Rectal smooth muscle tissue (tissue), 1 donor: ENCODE results near the gene EFCAB6.

ENCODE experiments used
- H3K27ac ChIP-seq: one replicate; pipeline ENCODE4 v1.7.0; 2013; ENCODE audit warnings: low read depth, low read length, inconsistent platforms
- H3K27me3 ChIP-seq: one replicate; pipeline ENCODE4 v1.7.0; 2013; ENCODE audit warnings: low read length; ENCODE audit not compliant: control insufficient read depth, insufficient read depth
- H3K36me3 ChIP-seq: one replicate; pipeline ENCODE4 v1.7.0; 2013; ENCODE audit warnings: low read length; ENCODE audit not compliant: control insufficient read depth, insufficient read depth
- H3K4me1 ChIP-seq: one replicate; pipeline ENCODE4 v1.7.0; 2013; ENCODE audit warnings: low read length; ENCODE audit not compliant: control insufficient read depth, insufficient read depth
- H3K4me3 ChIP-seq: one replicate; pipeline ENCODE4 v1.7.0; 2013; ENCODE audit warnings: low read length
- H3K9ac ChIP-seq: one replicate; pipeline ENCODE4 v1.7.0; 2013; ENCODE audit warnings: low read length

The EFCAB6 gene, protein sequence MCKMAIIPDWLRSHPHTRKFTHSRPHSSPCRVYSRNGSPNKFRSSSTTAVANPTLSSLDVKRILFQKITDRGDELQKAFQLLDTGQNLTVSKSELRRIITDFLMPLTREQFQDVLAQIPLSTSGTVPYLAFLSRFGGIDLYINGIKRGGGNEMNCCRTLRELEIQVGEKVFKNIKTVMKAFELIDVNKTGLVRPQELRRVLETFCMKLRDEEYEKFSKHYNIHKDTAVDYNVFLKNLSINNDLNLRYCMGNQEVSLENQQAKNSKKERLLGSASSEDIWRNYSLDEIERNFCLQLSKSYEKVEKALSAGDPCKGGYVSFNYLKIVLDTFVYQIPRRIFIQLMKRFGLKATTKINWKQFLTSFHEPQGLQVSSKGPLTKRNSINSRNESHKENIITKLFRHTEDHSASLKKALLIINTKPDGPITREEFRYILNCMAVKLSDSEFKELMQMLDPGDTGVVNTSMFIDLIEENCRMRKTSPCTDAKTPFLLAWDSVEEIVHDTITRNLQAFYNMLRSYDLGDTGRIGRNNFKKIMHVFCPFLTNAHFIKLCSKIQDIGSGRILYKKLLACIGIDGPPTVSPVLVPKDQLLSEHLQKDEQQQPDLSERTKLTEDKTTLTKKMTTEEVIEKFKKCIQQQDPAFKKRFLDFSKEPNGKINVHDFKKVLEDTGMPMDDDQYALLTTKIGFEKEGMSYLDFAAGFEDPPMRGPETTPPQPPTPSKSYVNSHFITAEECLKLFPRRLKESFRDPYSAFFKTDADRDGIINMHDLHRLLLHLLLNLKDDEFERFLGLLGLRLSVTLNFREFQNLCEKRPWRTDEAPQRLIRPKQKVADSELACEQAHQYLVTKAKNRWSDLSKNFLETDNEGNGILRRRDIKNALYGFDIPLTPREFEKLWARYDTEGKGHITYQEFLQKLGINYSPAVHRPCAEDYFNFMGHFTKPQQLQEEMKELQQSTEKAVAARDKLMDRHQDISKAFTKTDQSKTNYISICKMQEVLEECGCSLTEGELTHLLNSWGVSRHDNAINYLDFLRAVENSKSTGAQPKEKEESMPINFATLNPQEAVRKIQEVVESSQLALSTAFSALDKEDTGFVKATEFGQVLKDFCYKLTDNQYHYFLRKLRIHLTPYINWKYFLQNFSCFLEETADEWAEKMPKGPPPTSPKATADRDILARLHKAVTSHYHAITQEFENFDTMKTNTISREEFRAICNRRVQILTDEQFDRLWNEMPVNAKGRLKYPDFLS (N-terminal part only)

DNA sequence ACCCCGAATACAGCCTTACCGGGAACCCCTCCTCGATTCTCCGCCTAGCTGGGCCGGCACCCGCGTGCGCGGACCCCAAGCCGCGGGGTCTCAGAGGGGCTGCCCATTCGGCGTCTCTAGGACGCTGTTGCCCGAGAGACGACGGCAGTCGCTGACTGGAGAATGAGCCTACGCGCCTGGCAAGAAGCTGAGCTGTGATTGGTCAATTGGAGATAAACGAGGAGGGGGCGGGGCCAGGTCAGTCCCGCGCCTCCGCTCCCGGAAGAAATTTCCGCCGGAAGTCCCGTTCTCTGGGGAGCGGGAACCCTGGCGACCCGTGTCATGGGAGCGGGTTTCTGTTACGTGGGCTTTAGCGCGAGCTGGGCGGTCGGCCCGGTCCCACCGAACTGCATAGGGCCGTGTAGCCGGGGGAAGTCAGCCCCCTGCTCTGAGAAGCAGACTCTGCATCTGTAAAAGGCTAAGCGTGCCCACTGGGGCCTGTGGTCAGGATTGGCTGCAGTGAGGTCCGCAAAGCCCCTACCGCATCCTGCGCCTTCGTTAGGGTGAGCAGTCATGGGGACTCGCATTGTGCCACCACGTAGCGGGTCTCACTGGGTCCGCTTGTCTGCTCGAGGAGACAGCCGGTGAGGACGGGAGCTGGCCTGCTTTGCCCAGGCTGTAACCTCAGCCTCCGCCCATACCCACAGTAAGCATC lies at the start of gene EFCAB6:
EFCAB6 (minus strand) TSS at position 157 of the 694 bp plus-strand sequence. CDS start 29,987 bp downstream, outside the sequence.
- Histone ChIP-seq H3K9ac (peak within 1 kb of the TSS; percentile 79), H3K36me3 (no peaks in the 10 kb centered on the region), H3K4me3 (peak within 1 kb of the TSS; percentile 69), H3K27ac (peak within 1 kb of the TSS; percentile 61), H3K27me3 (no peaks in the 10 kb centered on the region), H3K4me1 (peaks cover 4% of the 10 kb centered on the region)

DNA sequence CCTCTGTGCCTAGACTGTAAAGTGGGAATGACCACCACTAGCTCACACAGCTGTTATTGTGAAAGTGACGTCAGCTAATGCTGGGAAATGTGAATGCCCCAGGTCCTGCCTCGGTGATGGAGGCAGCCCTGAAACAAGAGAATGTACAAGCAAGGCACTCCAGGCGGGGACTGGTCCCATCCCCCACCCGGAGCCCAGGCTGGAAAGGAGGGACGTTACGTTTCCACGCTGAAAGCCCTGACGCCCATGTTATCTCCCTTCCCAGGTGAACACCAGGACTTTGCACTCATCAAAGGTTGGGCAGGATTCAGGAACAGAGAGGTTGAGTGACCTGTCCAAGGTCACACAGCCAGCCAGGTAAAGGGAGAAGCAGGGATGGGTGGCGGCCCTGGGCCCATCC lies 49.4 kb upstream of the EFCAB6 start:
- Histone ChIP-seq H3K36me3 (no peaks in the 10 kb centered on the region), H3K27ac (no peak overlapping the region), H3K4me1 (no peaks in the 10 kb centered on the region), H3K27me3 (peaks cover 9% of the 10 kb centered on the region), H3K9ac (no peak overlapping the region), H3K4me3 (no peak overlapping the region)

DNA sequence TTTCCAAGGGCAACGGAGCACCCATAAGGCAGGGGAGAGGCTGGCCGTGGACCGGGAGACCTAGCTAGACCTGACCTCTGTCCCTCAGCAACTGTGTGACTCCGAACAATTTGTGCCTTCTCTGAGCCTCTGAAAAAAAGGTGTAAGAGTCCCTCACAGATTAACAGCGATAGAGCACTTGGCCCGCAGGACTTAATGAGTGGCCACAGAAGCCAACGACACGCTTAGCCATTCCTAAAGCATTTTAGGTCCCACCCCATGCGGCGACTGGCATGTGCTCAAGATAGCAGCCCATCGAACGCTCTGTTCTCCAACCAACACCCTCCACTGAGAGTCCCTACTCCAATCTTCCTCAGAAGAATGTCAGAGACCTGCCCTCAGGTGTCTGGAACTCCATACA lies 48.7 kb upstream of the EFCAB6 start:
- no peaks in the 10 kb centered on the region for H3K36me3 ChIP-seq
- no peaks in the 10 kb centered on the region for H3K4me1 ChIP-seq
- peaks cover 9% of the 10 kb centered on the region for H3K27me3 ChIP-seq

DNA sequence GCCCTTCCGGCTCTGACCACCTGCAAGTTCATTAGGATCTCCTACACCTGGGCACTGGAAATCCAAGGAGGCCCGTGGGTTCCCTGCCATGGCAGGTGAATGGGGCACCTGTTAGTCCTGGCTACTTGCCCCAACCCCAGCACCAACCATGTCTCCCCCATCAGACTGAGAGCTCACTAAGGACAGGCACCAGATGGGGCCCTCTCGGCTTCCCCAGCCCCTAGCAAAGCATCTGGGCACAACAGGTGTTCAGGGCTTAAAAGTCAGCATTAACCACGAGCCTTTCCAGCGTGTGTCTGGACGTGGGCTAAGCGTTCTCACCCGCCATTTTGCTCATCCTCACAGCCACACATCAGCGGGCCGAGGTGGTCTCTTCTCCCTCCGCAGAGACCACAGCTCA lies 48.0 kb upstream of the EFCAB6 start:
- no peak overlapping the region for H3K27ac ChIP-seq
- H3K4me3 ChIP-seq = no peak overlapping the region
- H3K27me3 ChIP-seq = peaks cover 9% of the 10 kb centered on the region
- H3K4me1 ChIP-seq = no peaks in the 10 kb centered on the region
- no peaks in the 10 kb centered on the region for H3K36me3 ChIP-seq
- H3K9ac ChIP-seq = no peak overlapping the region

More for the DNA sequence above, 48.7 kb upstream of the EFCAB6 start:
- Histone ChIP-seq H3K9ac (no peak overlapping the region), H3K27ac (no peak overlapping the region), H3K4me3 (no peak overlapping the region)

DNA sequence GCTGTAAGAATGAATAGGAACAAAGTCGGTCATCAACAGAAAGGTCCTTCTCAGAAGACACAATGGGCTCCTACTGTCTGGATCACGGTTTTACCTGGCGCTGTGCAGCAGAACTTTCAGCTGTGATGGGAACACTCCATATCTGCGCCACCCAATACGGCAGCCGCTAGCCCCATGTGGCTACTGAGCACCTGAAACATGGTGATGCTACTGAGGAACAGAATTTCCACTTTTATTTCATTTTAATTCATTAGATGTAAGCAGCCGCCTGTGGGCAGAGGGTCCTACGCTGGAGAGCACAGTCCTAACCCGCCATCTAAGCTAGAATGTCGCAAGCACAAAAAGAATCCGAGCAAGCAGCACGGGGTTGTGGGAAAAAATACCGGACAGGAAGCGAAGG lies 47.5 kb upstream of the EFCAB6 start:
- Histone ChIP-seq H3K4me1 (no peaks in the 10 kb centered on the region), H3K27ac (no peak overlapping the region), H3K27me3 (peaks cover 9% of the 10 kb centered on the region)

DNA sequence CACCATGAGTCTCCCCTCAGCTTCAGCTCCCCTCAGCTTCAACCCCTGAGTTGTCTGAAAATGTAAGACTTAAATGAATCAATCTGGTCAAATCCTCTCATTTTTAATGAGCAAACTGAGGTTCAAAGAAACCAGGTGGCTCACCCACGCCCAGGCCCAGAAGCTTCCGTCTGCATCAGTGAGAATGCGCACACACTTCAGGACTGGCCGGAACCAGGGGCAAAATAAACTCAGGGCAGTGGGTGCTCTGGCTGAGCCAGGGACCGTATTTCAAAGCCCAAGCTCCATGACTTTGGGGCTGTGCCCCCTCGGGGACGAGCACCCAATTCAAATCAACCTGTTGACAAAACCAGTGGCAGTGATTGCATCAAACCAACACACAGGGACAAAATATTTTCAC lies 47.1 kb upstream of the EFCAB6 start:
- H3K27me3 ChIP-seq = peaks cover 9% of the 10 kb centered on the region

More for the DNA sequence above, 47.5 kb upstream of the EFCAB6 start:
- H3K36me3 ChIP-seq = no peaks in the 10 kb centered on the region
- H3K9ac ChIP-seq = no peak overlapping the region
- H3K4me3 ChIP-seq = no peak overlapping the region

DNA sequence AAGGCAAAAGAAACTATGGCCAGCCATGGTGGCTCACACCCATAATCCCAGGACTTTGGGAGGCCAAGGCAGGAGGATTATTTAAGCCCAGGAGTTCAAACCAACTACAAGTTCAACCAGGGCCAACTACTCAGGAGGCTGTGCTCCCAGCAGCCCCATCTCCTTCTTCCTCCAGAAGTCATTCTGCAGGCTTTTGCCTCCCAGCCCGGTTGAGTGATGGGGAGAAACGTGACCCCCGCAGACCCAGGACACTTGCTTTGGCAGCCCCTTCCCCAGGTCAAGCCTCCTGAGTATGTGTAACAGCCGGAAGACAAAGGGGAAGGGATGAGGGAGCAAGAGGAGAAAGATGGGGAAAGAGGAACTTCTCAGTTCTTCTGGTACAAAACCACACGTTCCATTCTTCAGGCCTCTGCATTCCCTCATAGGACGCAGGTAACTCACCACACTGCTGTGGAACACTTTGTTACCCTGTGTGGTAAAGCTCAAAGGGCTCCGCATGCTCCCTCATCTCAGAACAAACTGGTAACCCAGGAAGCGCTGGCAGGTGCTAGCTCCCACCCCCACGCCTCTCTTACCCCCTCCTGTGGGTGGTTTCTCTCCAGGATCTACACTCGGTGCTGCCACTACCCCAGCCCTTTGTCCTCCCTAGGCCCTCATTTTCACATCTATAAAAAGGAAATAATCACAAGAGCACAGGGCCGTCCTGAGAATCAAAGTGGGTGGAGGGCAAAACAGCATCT lies 46.2 kb upstream of the EFCAB6 start:
- Histone ChIP-seq H3K27ac (no peak overlapping the region), H3K27me3 (peaks cover 9% of the 10 kb centered on the region), H3K9ac (no peak overlapping the region), H3K36me3 (no peaks in the 10 kb centered on the region), H3K4me3 (no peak overlapping the region), H3K4me1 (no peaks in the 10 kb centered on the region)

More for the DNA sequence above, 47.1 kb upstream of the EFCAB6 start:
- no peaks in the 10 kb centered on the region for H3K36me3 ChIP-seq
- no peaks in the 10 kb centered on the region for H3K4me1 ChIP-seq
- H3K4me3 ChIP-seq = no peak overlapping the region
- H3K27ac ChIP-seq = no peak overlapping the region
- H3K9ac ChIP-seq = no peak overlapping the region

DNA sequence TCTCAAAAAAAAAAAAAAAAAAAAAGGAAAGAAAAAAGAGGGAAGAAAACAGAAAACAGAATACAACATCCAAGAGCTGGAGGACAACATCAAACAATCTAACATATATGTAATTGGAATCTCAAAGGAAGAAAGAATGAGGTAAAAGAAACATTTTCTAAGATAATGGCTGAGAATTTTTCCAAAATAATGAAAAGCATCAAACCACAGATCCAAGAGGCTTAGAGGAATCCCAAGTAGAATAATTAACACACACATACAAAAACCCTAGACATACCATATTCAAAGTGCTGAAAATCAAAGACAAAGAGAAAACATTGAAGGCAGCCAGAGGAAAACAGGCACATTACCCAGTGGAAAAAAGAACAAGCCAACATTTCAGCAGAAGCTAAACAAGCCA lies 45.3 kb upstream of the EFCAB6 start:
- Histone ChIP-seq H3K9ac (no peak overlapping the region), H3K4me1 (no peaks in the 10 kb centered on the region), H3K36me3 (no peaks in the 10 kb centered on the region), H3K27me3 (peaks cover 9% of the 10 kb centered on the region), H3K27ac (no peak overlapping the region), H3K4me3 (no peak overlapping the region)

DNA sequence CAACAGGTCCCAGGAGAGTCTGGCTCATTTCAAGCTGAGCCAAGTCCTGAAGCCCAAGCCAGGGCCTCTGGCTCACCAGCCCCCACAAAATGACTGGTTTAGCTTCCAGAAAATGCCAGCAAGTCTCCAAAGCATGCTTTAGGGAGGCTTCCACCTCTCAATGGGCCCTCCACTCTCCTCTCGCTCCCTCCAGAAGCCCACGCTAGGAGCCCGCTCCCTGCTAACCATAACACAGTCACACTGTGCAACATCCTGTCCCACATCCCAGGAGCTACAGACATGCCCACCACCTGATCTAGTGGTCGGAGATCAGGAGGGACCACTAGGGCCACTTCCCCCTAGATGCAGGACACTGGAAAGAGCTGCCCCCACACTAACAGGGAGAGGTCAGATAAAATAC lies 43.3 kb upstream of the EFCAB6 start:
- Histone ChIP-seq H3K27ac (no peak overlapping the region), H3K27me3 (no peaks in the 10 kb centered on the region), H3K9ac (no peak overlapping the region), H3K4me3 (no peak overlapping the region), H3K36me3 (no peaks in the 10 kb centered on the region), H3K4me1 (no peaks in the 10 kb centered on the region)

DNA sequence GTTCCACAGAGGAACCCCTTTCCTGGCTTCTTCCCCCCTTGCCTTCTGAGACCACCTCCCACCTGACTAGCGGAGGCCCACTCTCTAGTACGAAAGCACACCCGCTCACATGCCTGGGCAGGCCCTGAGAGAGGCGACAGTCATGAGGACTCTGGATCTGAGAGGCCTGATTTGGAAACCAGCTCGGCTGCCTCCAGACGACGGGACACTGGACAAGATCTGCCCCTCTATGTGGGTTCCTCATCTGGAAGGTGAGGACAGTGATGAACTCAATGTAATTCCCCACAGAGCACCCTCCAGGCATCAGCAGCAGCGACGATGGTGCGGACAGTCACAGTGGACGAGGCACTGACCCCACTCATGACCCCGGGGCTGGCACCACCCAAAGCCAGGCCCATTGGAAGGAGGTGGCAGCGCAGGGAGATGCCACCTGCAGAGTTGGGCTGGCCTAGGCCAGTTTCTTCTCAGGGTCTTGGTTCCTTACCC lies 42.7 kb upstream of the EFCAB6 start:
- Histone ChIP-seq H3K9ac (no peak overlapping the region), H3K4me1 (no peaks in the 10 kb centered on the region), H3K4me3 (no peak overlapping the region), H3K27ac (no peak overlapping the region), H3K36me3 (no peaks in the 10 kb centered on the region), H3K27me3 (no peaks in the 10 kb centered on the region)

DNA sequence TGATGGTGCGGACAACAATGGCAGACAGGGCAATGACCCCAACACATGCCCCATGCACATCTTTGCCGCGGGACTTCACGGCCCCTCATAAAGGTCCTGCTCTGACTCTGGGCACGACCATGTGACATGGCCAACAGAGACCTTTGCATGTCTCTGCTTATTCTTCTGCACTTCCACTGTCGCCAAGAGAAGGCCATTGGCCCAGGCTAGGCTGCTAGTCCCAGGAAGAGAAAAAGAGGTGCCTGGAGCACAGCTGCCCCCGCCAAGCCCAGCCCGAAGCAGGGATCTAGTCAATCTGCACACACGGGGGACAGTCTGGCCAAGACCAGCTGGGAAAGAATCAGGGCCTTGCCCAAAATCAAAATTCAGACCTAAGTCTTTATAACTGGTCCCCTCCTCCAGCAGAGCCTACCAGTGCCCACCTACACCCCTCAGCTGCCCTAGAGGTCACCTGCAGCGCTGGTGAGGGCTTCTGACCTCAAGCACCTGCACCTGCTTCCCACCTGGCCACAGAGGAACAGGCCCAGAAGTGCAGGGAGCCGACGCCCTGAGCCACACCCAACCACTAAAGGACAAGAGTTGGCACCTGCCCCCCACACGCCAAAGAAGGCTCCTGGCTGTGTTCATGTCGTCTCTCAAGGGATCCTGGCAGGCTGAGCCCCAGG lies 42.1 kb upstream of the EFCAB6 start:
- Histone ChIP-seq H3K27ac (no peak overlapping the region), H3K36me3 (no peaks in the 10 kb centered on the region), H3K4me3 (no peak overlapping the region), H3K9ac (no peak overlapping the region), H3K27me3 (no peaks in the 10 kb centered on the region), H3K4me1 (no peaks in the 10 kb centered on the region)
